ENCODE data around the gene TGM2. TPM values are rescaled to one million over a fixed set of nuclear protein-coding genes. Genes with fewer than 3 reads are reported as not detected.

Gene TGM2
- polyA plus RNA-seq (2013, experiment 1 of 2; ENCODE audit: insufficient read length), result 1.4 TPM
- polyA plus RNA-seq (2013, experiment 2 of 2; ENCODE audit: insufficient read length), result 1.9 TPM

DNA sequence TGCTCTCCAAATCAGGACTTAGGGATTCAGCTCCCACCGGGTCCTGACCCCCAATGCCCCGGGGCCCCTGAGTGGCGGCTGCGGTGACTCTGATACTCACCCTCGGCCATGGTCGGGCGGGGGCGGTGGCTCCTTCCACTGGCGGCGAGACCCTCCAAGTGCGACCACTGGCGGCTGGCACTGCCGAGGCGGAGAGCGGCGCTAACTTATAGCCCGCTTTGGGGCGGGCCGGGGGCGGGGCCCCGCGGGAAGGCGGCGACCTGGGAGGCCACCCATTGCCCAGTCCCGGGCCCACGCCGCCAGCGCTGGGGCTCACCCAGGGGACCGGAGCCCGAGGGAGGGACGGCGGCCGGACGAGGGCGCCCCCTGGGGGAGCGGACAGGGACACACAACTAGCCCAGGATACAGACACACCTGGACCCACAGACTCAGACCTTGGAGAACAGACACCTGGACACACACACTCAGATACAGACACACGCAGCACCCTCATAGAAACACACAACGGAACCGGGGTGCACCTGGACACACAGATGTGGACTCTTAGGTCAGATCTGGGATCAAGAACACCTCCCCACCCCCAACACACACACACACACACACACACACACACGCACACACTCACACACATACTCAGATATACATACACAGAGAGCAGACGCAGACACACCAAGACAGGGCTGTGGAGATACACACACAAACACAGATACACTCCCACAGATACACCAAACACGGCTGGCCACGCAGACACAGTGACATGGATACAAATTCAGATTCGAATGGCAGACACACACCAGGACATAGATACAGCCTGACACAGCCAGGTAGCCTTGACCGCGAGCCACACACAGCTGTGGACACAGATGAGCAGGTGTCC is at the start of gene TGM2:
Gene TGM2, minus strand, starts transcription at position 182 of the 877 bp plus-strand sequence. Its CDS starts 72 bp downstream, at position 110.
- DNase-seq, result peak; percentile 43

DNA sequence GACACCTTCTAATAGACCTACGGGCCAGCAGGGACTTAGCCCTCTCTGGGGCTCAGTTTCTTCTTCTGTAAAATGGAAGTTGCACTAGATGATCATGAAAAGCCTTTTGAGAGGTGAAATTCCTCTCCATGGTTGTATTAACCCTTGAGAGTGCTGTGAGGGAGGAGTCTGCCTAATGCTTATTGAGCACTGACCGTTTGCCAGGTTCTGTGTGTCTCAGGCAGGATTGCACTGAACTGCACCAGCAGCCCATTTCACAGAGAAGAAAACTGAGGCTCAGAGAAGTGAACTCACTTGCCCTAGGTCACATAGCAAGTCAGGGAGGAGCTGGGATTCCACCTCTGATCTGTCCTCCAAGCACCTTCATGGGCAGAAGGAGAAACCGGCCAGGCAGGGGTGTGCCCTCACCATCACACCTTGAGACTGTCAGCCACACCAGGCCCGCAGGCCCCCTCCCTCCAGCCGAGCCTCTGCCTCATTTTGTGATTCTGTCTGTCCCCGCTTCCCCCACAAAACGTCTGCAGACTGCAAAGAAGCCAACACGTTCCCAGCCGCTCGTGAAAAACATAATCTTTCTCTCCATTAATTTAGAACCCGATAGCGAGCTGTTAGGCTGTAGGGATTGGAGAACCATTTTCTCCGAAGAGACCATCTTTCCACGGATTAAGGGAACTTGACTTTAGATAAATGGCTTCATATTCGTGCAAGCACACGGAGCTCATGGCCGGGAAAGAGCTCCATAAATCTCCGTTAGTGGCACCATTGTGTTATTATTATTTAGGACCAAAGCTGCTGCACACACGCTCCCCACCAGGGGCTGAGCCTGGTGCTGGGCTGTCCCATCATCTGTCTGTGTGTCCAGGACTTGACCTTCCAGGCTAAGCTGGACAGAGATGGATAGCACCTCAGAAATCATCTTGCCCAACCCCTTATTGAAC is 49.5 kb upstream of the TGM2 start:
- no peak for DNase-seq

DNA sequence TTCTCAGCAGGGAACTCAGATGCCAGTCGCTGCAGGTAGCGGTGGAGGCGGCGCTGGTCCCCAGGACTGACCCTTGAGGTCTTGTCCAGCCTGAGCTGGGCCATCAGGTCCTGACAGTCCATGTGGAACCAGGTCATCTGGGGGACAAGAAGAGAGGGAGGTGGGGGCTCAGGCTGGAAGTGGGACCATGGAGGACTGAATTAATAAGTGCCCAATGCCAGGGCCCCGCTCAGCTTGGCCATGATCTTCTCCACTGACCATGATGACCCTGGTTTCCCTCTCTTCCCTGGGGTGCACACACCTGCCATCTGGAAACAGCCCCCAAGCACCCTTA is 48.5 kb upstream of the TGM2 start:
- no peak for DNase-seq

DNA sequence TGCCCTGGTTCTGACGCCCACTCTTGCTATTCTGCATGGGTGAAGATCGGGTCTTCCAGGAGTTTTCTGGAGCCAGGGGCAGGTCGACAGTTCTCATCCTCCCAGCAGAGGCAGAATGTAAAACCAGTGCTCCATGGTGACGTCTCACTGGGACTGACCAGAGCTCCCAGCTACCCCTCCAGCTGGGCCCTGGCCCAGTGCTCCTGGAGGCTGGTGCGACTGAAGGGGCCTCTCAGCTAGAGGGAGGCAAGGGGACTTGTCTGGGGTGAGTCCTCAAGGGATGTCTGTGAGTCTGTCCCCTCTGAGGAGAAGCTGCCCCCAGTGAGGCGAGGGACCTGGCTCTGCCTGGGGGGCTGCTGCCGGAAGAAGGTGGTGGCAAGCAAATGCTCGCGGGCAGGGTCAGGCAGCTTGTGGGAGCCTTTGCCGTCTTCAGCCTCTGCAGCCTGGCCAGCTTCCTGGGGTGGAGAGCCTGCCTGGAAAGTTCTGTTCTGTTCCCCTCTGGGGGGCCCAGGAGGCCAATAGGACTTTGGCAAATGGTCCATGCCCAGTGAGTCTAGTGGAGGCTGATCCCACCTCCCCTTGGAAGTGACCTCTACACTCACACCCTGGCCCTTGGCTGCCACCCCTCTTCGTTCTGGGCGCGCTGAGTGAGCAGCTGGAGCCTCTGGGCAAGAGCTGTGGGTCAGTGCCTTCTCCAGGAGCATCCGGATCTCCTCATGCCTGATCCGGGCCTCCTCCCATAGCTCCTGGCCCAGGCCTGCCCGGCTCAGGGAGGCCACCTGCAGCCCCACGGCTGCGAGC is 47.9 kb upstream of the TGM2 start:
- no peak for DNase-seq

DNA sequence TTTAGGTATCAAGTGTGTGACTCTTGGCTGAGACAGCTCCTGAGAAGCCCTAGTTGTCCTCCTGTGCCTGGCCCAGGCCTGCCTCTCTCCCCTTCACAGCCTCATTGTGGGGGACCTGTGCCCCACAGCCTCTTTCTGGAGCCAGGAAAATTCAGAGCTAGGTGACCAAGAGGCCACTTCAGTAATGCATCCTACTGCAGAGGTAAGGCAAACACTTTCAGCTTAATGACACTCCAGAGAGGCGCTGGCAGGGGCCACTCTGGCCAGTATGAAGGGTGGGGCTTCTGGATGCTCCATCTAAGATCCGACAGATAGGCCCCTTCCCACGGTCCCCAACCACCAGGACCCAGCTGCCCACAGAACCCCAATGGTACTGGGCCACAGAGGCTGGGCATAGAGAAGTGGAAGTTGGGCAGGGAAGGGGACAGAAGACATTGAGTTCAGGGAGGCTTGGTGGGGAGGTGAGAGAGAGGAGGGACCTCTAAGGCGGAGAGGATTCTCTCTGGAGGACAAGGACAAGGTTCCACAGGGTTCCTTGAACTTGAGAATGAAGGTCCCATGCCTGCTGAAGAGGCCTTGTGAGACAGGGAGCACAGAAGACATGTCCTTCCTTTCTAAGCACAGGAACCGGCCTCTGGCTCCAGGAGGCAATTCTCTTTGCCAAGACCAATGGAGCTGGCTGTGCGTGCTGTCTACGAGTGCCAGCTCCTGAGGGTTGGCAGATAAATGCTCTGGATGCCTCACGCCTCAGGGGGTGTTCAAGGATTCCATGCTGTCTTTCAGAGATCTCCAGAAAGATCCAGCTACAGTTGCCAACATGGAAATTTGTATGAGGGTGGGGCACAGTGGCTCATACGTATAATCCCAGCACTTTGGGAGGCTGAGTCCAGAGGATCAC is 46.4 kb upstream of the TGM2 start:
- no peak for DNase-seq

DNA sequence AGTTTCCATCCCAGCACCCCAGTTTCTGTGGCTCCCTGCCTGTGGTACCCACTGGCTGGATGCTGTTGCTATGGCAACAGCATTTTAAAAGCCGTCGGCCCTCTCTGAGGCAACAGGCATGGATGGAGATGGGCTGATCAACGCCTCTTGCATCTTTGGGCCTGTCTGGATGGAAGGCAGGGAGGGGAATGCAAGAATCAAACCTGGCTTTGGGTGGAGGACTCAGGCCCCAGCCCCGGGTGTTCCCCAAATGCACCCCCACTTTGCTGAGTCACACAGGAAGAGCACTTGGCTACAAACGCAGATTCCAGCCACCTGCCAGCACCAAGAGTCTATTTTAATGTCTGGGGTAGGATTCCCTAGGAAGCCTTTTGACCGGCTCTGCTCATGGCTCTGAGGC is 45.7 kb upstream of the TGM2 start:
- DNase-seq, result no peak

DNA sequence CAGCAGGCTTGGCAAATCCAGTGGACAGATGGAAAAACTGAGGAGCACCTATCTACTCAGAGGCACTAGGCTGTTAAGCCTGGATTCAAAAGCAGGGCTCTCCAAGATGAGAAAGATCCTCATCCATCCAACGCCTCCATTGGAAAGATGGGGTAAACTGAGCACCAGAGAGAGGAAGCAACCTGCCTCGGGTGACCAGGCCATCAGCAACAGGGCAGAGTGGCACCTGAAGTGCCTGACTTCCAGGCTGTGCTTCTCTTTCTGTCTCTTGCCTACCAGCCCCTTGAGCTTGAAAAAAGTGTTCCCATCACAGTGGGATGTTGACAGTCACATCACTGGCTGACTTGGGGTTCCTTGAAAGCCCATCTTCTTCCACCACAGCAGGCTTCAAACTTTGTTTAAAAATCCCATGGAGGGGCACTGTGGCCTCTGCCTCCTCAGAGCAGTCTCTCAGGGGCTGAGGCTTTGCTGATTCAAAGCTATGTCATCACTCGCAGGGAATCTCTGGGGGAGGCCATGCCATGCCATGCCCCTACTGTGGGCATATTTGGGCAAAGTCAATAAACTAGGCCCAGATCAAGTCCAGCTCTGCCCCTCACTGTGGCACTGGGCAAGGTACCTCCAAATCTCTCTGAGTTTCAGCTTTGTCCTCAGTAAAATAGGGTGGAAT is 44.8 kb upstream of the TGM2 start:
- peak; percentile 51 for DNase-seq

DNA sequence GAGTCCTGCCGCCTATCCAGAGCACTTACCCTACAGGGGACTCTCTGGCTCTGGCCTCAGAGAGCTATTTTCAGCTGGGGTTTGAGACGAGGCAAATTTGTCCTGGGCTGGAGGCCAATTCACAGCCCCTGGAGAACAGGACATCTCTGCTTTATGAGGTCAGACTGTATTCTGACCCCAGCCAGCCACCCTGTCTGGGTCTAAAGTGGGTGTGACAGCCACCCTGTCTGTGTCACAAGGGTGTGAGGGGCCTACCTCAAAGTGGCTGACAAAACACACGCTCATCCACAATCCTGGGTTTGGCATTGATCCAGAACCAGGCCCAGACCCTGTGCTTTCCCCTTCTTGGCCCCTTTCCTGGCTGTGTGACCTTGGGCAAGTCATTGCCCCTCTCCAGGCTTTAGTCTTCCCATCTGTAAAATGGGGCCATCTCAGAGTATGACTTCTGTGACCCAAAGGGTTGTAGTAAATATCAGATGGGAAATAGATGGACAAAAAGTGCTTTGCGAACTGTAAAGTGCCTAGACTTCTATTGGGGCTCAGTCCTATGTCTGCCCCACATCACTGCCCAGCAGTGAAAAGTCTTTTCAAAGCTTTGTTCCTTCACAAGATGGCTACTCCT is 44.1 kb upstream of the TGM2 start:
- DNase-seq, result peak; percentile 59

DNA sequence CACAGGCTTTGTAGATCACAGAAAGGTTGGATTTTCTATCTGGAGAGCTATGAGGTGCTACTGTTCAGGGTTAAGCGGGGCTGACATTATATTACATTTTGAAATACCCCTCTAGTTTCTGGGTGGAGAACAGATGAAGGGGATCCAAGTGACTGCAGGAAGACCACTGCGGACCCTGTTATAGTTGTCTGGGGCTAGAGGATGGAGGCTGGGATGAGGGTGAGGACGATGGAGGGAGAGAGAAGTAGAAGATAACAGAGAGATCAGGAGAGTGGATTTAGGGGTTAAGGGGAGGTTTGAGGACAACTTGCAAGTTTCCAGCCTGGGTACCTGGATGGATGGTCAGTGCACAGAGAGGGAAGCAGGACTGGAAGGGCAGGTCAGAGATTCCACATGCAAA is 43.5 kb upstream of the TGM2 start:
- no peak for DNase-seq

DNA sequence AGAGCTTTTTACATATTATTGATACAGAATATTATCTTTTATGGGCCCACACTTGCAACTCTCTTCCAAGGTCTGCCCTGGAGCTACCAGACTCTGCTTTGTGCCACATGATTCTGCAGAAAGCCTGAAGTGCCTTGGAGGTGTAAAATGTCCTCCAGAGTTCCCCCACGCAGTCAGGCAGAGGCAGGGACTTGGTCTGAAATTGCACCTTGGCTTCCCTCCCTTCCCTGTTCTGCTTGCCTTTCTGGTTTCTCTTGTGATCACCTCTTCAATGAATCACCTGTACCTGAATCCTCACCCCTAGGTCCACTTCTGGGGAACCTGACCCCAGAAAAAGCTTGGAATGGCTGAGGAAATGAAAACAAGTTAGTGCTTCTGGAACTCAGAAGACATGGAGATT is 43.0 kb upstream of the TGM2 start:
- DNase-seq, result no peak

DNA sequence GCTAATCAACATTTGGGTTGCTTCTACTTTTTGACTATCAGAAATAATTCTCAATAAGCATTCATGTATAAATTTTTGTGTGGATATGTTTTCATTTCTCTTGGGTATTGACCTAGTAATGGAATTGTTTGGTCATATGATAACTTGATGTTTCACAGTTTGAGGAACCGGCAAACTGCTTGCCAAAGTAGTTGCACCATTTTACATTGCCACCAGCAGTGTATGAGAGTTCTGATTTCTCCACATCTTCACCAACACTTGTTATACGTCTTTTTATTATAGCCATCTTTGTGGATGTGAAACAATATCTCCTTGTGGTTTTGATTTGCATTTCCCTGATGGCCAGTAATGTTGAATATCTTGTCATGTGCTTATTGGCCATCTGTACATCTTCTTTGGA is 42.6 kb upstream of the TGM2 start:
- no peak for DNase-seq

DNA sequence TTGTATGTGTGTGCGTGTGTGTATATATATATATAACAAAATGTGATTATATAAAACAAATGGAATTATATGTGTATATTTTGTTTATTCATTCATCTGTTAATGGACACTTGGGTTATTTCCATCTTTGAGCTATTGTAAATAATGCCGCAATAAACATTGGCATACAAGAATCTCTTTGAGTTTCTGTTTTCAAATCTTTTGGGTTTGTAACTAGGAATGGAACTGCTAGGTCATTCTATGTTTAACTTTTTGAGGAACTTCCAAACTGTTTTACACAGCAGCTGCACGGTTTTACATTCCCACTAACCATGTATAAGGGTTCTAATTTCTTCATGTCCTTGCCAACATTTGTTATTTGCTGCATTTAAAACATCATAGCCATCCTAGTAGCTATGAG is 39.9 kb upstream of the TGM2 start:
- no peak for DNase-seq

DNA sequence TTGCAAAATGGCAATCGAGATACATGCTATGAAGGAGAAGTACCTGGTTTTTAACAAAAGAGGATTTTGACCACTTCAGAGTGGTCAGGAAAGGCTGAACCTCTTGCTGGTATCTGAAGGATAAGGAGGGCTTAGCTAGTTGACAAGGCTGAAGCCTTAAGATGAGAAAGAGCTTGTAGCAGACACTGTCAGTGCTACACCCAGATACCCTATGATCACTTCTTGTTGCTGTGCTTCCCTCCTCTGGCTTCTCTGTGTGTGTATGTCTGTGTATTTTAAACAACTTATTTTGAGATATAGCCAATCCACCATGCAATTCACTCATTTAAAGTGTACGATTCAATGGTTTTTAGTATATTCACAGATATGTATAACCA is 38.9 kb upstream of the TGM2 start:
- DNase-seq, result no peak

DNA sequence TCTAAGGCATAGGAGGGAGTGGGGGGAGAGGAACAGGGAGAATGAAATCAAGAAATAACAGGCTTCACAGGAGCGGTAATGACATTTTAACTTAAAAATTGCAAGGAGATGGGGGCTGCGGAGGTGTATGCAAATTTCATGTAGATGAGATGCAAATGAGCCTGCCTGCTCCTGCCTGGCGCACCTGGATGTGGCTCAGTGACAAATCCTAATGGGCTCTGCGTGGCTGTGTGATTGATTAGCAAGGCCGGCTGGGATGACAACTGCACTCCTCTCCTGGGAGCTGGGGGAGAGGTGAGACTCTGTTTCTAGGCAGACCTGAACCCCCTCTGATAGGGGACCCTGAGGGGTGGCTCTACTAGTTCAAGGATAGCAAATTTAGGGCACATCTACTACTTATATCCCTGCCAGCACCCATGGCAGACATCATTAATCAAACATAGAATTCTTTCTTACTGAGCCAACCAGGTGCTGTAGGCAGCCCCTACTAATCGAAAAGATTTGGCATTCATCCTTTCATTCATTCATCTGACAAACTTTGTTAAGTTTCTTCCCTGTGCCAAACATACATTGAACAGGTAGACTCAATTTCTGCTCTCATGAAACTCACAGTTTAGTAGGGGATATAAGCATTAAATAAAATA is 38.4 kb upstream of the TGM2 start:
- DNase-seq, result no peak

DNA sequence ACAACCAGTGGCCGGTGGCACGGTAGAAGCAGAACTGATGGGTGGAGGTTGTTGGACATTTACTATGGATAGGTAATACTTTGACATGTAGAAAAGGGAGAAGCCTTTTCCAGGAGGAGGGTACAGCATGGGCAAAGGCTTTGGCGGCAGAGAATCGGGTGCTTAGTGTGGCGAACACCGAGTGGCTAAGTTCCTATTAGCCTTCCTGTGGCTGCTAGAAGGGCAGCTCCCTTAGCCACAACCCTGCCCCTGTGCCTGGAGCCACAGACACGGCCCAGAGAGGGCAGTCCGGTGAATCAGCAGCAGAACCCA is 37.9 kb upstream of the TGM2 start:
- no peak for DNase-seq

DNA sequence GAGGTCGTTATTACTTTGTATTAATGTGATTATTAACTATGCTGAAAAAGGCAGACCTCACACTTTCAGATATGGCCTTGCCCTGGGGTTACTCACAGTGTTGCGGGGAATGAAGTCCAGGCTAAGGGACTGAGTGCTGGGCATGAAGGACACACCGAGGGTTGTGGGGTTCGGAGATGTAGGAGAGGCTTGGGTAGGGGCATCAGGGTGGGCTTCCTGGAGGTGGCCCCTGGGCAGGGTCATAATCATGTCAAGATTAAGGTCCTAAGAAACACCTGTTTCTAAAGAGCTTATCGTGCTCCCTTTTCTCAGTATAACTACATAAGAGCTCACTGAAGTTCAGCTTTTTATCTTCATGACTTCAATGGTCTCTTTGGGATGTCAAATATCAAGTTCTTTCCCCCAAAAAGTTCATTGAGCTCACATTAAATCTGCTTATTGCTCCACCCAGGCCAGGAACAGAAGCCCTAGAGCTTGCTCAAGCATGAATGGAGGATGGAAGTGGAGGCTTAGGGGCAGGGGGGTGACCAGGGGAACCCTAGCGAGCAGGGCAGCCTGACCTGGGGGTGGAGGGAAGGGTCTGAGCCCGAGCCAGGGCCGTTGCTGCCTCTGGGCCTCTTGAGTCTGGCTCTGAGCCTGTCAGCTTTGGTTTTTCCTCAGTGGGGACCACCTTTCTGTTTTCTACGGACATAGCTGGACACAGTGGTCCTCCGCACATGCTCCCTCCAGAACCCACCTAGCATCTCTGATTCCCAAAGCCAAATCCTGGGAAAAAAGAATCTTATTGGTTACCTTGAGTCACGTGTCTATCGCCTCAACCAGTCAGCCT is 37.3 kb upstream of the TGM2 start:
- DNase-seq, result no peak

DNA sequence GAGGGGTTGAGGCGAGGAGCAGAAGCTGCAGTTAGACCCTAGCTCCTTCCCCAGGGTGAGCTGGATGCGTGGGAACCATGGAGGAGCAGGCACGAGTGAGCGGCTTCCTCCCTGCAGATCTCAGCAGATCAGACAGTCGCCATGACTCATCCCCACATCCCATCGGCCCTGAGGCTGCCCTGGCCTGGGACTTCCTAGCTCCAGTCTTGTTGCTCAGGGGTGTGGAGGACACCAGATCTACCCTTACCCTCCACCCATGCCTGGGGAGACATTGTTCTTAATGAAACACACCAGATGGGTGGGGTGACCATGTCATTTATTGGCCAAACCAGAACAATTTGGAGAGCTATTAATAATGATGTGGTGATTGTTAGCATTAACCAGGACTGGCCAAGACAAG is 36.3 kb upstream of the TGM2 start:
- DNase-seq, result peak; percentile 76

DNA sequence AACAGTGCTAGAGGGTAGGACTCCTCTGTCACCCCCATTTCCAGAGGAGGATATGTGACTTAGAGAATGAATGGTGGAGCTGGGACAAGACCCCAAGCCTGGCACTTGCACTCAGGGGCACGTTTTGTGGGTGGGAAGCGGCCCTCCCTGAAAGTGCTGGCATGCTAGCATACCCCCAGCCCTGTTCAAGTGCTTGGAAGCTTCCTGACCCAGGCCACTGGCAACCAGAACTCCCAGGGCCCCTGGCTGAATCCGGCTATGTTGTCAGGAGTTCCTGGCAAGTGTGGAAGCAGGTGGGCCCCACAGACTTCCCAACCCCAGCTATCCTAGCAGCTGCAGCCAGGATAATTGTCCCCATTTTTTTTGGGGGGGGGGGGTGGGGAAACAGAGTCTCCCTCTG is 35.6 kb upstream of the TGM2 start:
- DNase-seq, result no peak

All from fibroblast of skin of scalp (primary cell).